Panc1 (cell line): ENCODE data around the gene CEP131. TPM values are rescaled to one million over a fixed set of nuclear protein-coding genes. Genes with fewer than 3 reads are reported as not detected.

ENCODE experiments used
- ATAC-seq: fragments of 200-7000 bp; cut with Tn5 transposase; 2 replicates; pipeline ENCODE4 v1.9.1; 2020; ENCODE audit warnings: mild to moderate bottlenecking, moderate library complexity
- BruUV-seq: library from RNA; stranded (reverse); fragments of 400-500 nt; replicated peaks from 2 replicates; lab custom pipeline; 2021; lab: Mats Ljungman, UMichigan
- CTCF ChIA-PET: fragments of 300-600 bp; sonication (Branson Sonifier 250); formaldehyde crosslinking; loops from one replicate; lab custom pipeline; 2022; ENCODE audit warnings: antibody characterized with exemption; lab: Charles Lee
- POLR2A ChIA-PET: fragments of 300-600 bp; sonication (Branson Sonifier 250); formaldehyde crosslinking; loops from one replicate; lab custom pipeline; 2022; ENCODE audit warnings: antibody characterized with exemption; lab: Charles Lee
- DNase-seq: peaks from one replicate; pipeline ENCODE4 v3.0.0-alpha.2; 2010; ENCODE audit warnings: low read depth, low spot score
- H3K27ac ChIP-seq: 2 replicates; pipeline ENCODE4 v1.5.1; 2011; ENCODE audit warnings: mild to moderate bottlenecking, low read length, inconsistent platforms
- H3K27me3 ChIP-seq: fragments of 200-500 bp; sonication (Bioruptor generic); 2 replicates; pipeline ENCODE4 v1.6.0; 2014; ENCODE audit warnings: low read length, inconsistent platforms; ENCODE audit not compliant: control insufficient read depth, insufficient read depth
- H3K36me3 ChIP-seq: fragments of 200-500 bp; sonication (Bioruptor generic); 2 replicates; pipeline ENCODE4 v1.5.1; 2014; ENCODE audit warnings: inconsistent platforms, mild to moderate bottlenecking, low read length, moderate library complexity; ENCODE audit not compliant: control insufficient read depth, insufficient read depth
- H3K4me1 ChIP-seq: 2 replicates; pipeline ENCODE4 v1.5.1; 2011; ENCODE audit warnings: inconsistent platforms, mild to moderate bottlenecking, low read length, moderate library complexity; ENCODE audit not compliant: control insufficient read depth, insufficient read depth
- H3K4me3 ChIP-seq, 2 experiments: 2 replicates each; pipeline ENCODE4 v1.5.1; 2011 to 2012; ENCODE audit warnings: low read depth in 2 of 2, low read length in 2 of 2, mild to moderate bottlenecking in 2 of 2, inconsistent platforms in 1 of 2, moderate library complexity in 1 of 2
- H3K9me3 ChIP-seq: fragments of 200-500 bp; sonication (Bioruptor generic); 2 replicates; pipeline ENCODE4 v1.5.1; 2014; ENCODE audit warnings: low read depth, mild to moderate bottlenecking, inconsistent platforms, low read length, moderate library complexity; ENCODE audit not compliant: control insufficient read depth, insufficient read depth
- POLR2AphosphoS5 ChIP-seq: IDR thresholded peaks from 2 replicates; pipeline ENCODE4 v1.6.1; 2012; ENCODE audit warnings: mild to moderate bottlenecking, low read depth, low read length, moderate library complexity
- SIN3A ChIP-seq: IDR thresholded peaks from 2 replicates; pipeline ENCODE4 v1.6.1; 2012; ENCODE audit warnings: low read depth, mild to moderate bottlenecking, low read length, moderate library complexity, borderline replicate concordance; ENCODE audit not compliant: insufficient read depth
- TCF7L2 ChIP-seq: IDR thresholded peaks from 2 replicates; pipeline ENCODE4 v1.6.1; 2011; ENCODE audit warnings: mild to moderate bottlenecking, low read depth, low read length, inconsistent platforms
- in situ Hi-C: cut with HindIII; loops from 2 replicates; pipeline ENCODE4 v1.10.0; 2016; ENCODE audit warnings: low sequenced_read_pairs, low pct_unique_long_range_greater_than_20kb
- intact Hi-C: fragments of 100-400 bp; cut with micrococcal nuclease; formaldehyde crosslinking; loops from one replicate; pipeline ENCODE4 v1.10.0; 2022; ENCODE audit not compliant: unreplicated experiment
- total RNA-seq: library from RNA; stranded (reverse); gene quantifications from one replicate; pipeline ENCODE4 v1.2.1, GENCODE V29; 2021; ENCODE audit not compliant: unreplicated experiment
- TF ChIP-seq, protein P1 (sequence below), 2 experiments: IDR thresholded peaks; 2 replicates each; pipeline ENCODE4 v1.6.1; 2011 to 2012; ENCODE audit warnings: low read depth in 2 of 2, control low read depth in 1 of 2, low read length in 1 of 2, mild to moderate bottlenecking in 1 of 2, moderate library complexity in 1 of 2; ENCODE audit not compliant: insufficient read depth in 1 of 2
- TF ChIP-seq, protein P2 (sequence below): fragments of 450-650 bp; IDR thresholded peaks from 2 replicates; pipeline ENCODE4 v1.5.1; 2017; ENCODE audit warnings: mild to moderate bottlenecking

The CEP131 gene
- total RNA-seq, 1 experiment from 2014 or later: 26.0 TPM

DNA sequence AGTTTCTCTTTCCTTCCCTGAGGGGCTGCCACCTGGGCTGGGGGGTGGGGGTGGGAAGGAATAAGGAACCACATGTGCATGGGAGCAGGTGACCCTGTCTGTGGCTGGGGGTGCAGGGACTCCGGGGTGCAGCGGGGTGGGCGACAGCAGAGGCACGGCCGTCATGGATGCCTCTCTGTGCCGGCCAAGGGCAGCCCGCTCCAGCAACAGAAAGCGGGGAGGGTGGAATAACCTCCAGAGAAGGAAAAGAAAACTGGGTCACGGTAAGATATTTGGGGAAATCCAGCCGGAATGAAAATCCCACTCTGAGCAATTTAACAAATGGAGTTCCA lies 20.5 kb upstream of the CEP131 start:
- Histone ChIP-seq H3K4me1 (peaks cover 36% of the 10 kb centered on the region), H3K27me3 (no peaks in the 10 kb centered on the region), H3K27ac (no peak overlapping the region), H3K9me3 (no peaks in the 10 kb centered on the region), H3K36me3 (peaks cover 9% of the 10 kb centered on the region; the same call in 1 of the 2 replicates), H3K4me3 (no peak overlapping the region)
- POLR2A ChIA-PET: no interaction called here
- TF ChIP-seq, protein P1, sequence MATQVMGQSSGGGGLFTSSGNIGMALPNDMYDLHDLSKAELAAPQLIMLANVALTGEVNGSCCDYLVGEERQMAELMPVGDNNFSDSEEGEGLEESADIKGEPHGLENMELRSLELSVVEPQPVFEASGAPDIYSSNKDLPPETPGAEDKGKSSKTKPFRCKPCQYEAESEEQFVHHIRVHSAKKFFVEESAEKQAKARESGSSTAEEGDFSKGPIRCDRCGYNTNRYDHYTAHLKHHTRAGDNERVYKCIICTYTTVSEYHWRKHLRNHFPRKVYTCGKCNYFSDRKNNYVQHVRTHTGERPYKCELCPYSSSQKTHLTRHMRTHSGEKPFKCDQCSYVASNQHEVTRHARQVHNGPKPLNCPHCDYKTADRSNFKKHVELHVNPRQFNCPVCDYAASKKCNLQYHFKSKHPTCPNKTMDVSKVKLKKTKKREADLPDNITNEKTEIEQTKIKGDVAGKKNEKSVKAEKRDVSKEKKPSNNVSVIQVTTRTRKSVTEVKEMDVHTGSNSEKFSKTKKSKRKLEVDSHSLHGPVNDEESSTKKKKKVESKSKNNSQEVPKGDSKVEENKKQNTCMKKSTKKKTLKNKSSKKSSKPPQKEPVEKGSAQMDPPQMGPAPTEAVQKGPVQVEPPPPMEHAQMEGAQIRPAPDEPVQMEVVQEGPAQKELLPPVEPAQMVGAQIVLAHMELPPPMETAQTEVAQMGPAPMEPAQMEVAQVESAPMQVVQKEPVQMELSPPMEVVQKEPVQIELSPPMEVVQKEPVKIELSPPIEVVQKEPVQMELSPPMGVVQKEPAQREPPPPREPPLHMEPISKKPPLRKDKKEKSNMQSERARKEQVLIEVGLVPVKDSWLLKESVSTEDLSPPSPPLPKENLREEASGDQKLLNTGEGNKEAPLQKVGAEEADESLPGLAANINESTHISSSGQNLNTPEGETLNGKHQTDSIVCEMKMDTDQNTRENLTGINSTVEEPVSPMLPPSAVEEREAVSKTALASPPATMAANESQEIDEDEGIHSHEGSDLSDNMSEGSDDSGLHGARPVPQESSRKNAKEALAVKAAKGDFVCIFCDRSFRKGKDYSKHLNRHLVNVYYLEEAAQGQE (IDR thresholded peaks at IDR 0.05; ENCODE audit: insufficient read depth in 1 of 2, low read depth in 2 of 2, low read length in 1 of 2): no peak
- TF ChIP-seq TCF7L2 (no peak), POLR2AphosphoS5 (no peak), SIN3A (no peak)
- TF ChIP-seq, protein P2, sequence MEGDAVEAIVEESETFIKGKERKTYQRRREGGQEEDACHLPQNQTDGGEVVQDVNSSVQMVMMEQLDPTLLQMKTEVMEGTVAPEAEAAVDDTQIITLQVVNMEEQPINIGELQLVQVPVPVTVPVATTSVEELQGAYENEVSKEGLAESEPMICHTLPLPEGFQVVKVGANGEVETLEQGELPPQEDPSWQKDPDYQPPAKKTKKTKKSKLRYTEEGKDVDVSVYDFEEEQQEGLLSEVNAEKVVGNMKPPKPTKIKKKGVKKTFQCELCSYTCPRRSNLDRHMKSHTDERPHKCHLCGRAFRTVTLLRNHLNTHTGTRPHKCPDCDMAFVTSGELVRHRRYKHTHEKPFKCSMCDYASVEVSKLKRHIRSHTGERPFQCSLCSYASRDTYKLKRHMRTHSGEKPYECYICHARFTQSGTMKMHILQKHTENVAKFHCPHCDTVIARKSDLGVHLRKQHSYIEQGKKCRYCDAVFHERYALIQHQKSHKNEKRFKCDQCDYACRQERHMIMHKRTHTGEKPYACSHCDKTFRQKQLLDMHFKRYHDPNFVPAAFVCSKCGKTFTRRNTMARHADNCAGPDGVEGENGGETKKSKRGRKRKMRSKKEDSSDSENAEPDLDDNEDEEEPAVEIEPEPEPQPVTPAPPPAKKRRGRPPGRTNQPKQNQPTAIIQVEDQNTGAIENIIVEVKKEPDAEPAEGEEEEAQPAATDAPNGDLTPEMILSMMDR: no peak
- intact Hi-C loops (no loop called here), in situ Hi-C loops (no loop called here)
- DNase-seq: no peak
- no TSS peak for BruUV-seq
- ATAC-seq: no peak
- CTCF ChIA-PET: no interaction called here

DNA sequence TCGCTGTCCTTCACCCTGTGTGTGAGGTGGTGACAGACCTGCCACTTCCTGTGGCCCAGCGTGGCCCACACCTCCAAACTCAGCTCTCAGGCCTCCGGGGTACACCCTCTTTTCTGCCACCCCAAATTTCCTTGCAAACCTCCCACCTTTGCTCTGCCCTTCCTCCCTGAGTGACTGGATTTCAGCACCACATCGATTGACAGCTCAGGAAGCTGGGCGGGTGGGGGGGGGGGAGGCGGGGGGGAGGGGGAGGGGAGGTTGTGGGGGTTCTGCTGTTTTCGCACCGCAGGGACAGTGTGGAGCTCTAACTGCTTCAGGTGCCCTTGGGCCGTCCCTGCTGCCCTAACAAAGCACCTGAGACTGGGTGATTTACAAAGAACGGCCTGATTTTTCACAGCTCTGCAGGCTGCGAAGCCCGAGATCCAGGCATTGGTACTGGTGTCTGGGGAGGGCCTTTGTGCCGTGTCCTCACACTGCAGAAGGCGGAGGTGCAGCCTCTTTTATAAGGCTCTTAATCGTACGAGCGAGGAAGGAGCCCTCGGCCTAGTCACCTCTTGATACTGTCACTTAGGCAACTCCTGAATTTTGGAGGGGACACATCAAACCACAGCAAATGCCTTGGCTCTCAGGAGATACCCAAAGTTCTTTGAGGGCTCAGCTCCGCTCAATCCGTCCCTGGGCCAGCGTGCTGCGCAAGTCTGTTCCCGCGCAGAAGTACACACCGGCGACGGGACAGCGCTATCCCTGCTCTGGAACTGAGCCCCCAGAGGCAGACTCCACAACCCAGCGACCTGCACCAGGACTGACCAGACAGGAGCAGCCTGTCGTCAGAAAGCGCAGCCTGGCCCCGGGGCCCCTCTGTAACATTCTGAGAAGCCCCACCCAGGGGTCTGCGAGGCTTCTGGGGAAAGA lies 19.9 kb upstream of the CEP131 start:
- H3K9me3 ChIP-seq: no peaks in the 10 kb centered on the region
- intact Hi-C loops: no loop called here
- peaks cover 11% of the 10 kb centered on the region; the same call in 1 of the 2 replicates for H3K36me3 ChIP-seq
- in situ Hi-C loops: no loop called here
- H3K4me3 ChIP-seq: no peak overlapping the region
- TF ChIP-seq, protein P1 (IDR thresholded peaks at IDR 0.05; ENCODE audit: insufficient read depth in 1 of 2, low read depth in 2 of 2, low read length in 1 of 2): 0 out of 4 replicates have a peak, but pooled peaks of 1 of the 2 experiments have one; percentile 67
- no peak for TF ChIP-seq TCF7L2
- no peaks in the 10 kb centered on the region for H3K27me3 ChIP-seq
- ChIA-PET POLR2A (no interaction called here), CTCF (interaction anchor here (0.6 kb wide), 2 partner anchors 109 to 239 kb away, joined by 3 read pairs; no protein-coding TSS in a partner anchor)
- H3K27ac ChIP-seq: no peak overlapping the region; the same call in 1 of the 2 replicates
- BruUV-seq: no TSS peak
- peaks cover 41% of the 10 kb centered on the region for H3K4me1 ChIP-seq
- ATAC-seq (no peak), DNase-seq (no peak)
